DND-41 (cell line): ENCODE measurements around the gene SORBS1.

Experiments
- ATAC-seq: fragments of 200-7000 bp; cut with Tn5 transposase; 3 replicates; pipeline ENCODE4 v1.9.1; 2021; ENCODE audit warnings: low read depth; ENCODE audit not compliant: insufficient read depth
- DNase-seq: peaks from one replicate; pipeline ENCODE4 v3.0.0-alpha.2; 2020
- H2AFZ ChIP-seq: 2 replicates; pipeline ENCODE4 v1.6.0; 2012; ENCODE audit warnings: low read depth, low read length
- H3K27ac ChIP-seq: 2 replicates; pipeline ENCODE4 v1.5.1; 2012; ENCODE audit warnings: low read length, inconsistent platforms
- H3K27me3 ChIP-seq: fragments of 200-600 bp; sonication (generic); 2 replicates; pipeline ENCODE4 v1.6.0; 2012; ENCODE audit warnings: low read length, mild to moderate bottlenecking, inconsistent platforms; ENCODE audit not compliant: insufficient read depth, poor library complexity
- H3K36me3 ChIP-seq: 2 replicates; pipeline ENCODE4 v1.5.1; 2012; ENCODE audit warnings: low read length, inconsistent platforms; ENCODE audit not compliant: insufficient read depth
- H3K4me1 ChIP-seq: 2 replicates; pipeline ENCODE4 v1.5.1; 2012; ENCODE audit warnings: mild to moderate bottlenecking, low read length; ENCODE audit not compliant: insufficient read depth
- H3K4me2 ChIP-seq: 2 replicates; pipeline ENCODE4 v1.6.0; 2012; ENCODE audit warnings: mild to moderate bottlenecking, moderate library complexity, low read length, inconsistent platforms; ENCODE audit not compliant: insufficient read depth
- H3K4me3 ChIP-seq, 2 experiments: fragments of 200-600 bp in 1 of 2; shearing (Covaris generic) in 1 of 2; 2 replicates each; pipeline ENCODE4 v1.5.1; 2012 to 2016; ENCODE audit warnings: inconsistent platforms in 2 of 2, low read length in 2 of 2, mild to moderate bottlenecking in 2 of 2, low read depth in 1 of 2, moderate library complexity in 1 of 2
- H3K79me2 ChIP-seq: 2 replicates; pipeline ENCODE4 v1.6.0; 2012; ENCODE audit warnings: low read length, inconsistent platforms; ENCODE audit not compliant: insufficient read depth
- H3K9ac ChIP-seq: 2 replicates; pipeline ENCODE4 v1.6.0; 2012; ENCODE audit warnings: low read depth, mild to moderate bottlenecking, inconsistent platforms, low read length, moderate library complexity
- H3K9me3 ChIP-seq: 2 replicates; pipeline ENCODE4 v1.5.1; 2012; ENCODE audit warnings: low read length, moderate library complexity, mild to moderate bottlenecking, inconsistent platforms; ENCODE audit not compliant: insufficient read depth, severe bottlenecking
- H4K20me1 ChIP-seq: 2 replicates; pipeline ENCODE4 v1.6.0; 2012; ENCODE audit warnings: low read length; ENCODE audit not compliant: insufficient read depth
- EZH2 ChIP-seq: IDR thresholded peaks from 3 replicates; pipeline ENCODE4 v1.6.1; 2012; ENCODE audit warnings: borderline replicate concordance, low read depth, mild to moderate bottlenecking, moderate library complexity, low read length, inconsistent platforms; ENCODE audit not compliant: severe bottlenecking
- TF ChIP-seq, protein P1 (sequence below): IDR thresholded peaks from 2 replicates; pipeline ENCODE4 v1.5.1; 2012; ENCODE audit warnings: borderline replicate concordance, low read length, moderate library complexity, mild to moderate bottlenecking; ENCODE audit not compliant: poor library complexity, severe bottlenecking; ENCODE audit errors: extremely low read depth

The SORBS1 gene

DNA sequence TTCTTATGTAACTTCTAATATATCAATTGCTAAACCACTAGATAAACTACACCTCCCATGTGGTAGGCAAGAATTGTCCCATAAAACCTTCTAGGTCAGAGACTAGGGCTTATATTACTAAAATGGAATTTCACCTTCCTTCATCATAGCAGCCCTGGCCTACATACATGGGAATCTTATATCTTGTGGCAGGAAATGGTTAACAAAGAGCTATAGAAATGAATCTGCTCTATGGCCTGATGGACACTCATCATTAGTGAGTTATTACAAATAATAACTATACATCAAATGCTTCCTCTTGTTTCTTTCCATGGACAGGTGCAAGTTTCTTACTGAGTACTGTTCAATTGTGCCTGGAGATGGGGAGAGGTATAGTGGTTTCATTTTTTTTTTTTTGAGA, 208.0 kb downstream of the SORBS1 start:
- no peak overlapping the region for H2AFZ ChIP-seq
- H3K4me3 ChIP-seq, result no peak overlapping the region
- no peaks in the 10 kb centered on the region for H3K9me3 ChIP-seq
- H3K4me1 ChIP-seq, result no peaks in the 10 kb centered on the region
- no peaks in the 10 kb centered on the region for H3K36me3 ChIP-seq
- peaks cover 11% of the 10 kb centered on the region for H3K27me3 ChIP-seq
- ATAC-seq (no peak), DNase-seq (no peak)
- H4K20me1 ChIP-seq, result no peaks in the 10 kb centered on the region
- no peak overlapping the region for H3K27ac ChIP-seq
- TF ChIP-seq EZH2, result no peak
- TF ChIP-seq, protein P1, sequence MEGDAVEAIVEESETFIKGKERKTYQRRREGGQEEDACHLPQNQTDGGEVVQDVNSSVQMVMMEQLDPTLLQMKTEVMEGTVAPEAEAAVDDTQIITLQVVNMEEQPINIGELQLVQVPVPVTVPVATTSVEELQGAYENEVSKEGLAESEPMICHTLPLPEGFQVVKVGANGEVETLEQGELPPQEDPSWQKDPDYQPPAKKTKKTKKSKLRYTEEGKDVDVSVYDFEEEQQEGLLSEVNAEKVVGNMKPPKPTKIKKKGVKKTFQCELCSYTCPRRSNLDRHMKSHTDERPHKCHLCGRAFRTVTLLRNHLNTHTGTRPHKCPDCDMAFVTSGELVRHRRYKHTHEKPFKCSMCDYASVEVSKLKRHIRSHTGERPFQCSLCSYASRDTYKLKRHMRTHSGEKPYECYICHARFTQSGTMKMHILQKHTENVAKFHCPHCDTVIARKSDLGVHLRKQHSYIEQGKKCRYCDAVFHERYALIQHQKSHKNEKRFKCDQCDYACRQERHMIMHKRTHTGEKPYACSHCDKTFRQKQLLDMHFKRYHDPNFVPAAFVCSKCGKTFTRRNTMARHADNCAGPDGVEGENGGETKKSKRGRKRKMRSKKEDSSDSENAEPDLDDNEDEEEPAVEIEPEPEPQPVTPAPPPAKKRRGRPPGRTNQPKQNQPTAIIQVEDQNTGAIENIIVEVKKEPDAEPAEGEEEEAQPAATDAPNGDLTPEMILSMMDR, result no peak
- no peak overlapping the region for H3K9ac ChIP-seq
- no peak overlapping the region for H3K4me2 ChIP-seq
- H3K79me2 ChIP-seq, result no peaks in the 10 kb centered on the region

GRCh38 chr10:95352684-95353083, 208.5 kb downstream of the SORBS1 start:
- TF ChIP-seq, protein P1, result no peak
- TF ChIP-seq EZH2, result no peak
- H3K79me2 ChIP-seq, result no peaks in the 10 kb centered on the region
- H3K4me2 ChIP-seq, result no peak overlapping the region
- no peak overlapping the region for H3K9ac ChIP-seq
- H3K36me3 ChIP-seq, result no peaks in the 10 kb centered on the region
- DNase-seq (no peak), ATAC-seq (no peak)
- no peaks in the 10 kb centered on the region for H3K4me1 ChIP-seq
- peaks cover 11% of the 10 kb centered on the region for H3K27me3 ChIP-seq
- no peaks in the 10 kb centered on the region for H3K9me3 ChIP-seq
- no peak overlapping the region for H3K27ac ChIP-seq
- H4K20me1 ChIP-seq, result no peaks in the 10 kb centered on the region
- H3K4me3 ChIP-seq, result no peak overlapping the region
- no peak overlapping the region for H2AFZ ChIP-seq

- TF ChIP-seq EZH2, result no peak
- TF ChIP-seq, protein P1, result no peak
- H3K36me3 ChIP-seq, result no peaks in the 10 kb centered on the region
- no peaks in the 10 kb centered on the region for H3K4me1 ChIP-seq
- H3K9ac ChIP-seq, result no peak overlapping the region
- H3K4me3 ChIP-seq, result no peak overlapping the region
- H4K20me1 ChIP-seq, result no peaks in the 10 kb centered on the region
- no peak overlapping the region for H2AFZ ChIP-seq
- H3K9me3 ChIP-seq, result no peaks in the 10 kb centered on the region
- ATAC-seq (no peak), DNase-seq (no peak)
- H3K4me2 ChIP-seq, result no peak overlapping the region
- peaks cover 7% of the 10 kb centered on the region for H3K27me3 ChIP-seq
- H3K79me2 ChIP-seq, result no peaks in the 10 kb centered on the region
- H3K27ac ChIP-seq, result no peak overlapping the region
Observed at GRCh38 chr10:95350830-95351228, 210.3 kb downstream of the SORBS1 start.
